Activated naive CD8-positive, alpha-beta T cell treated with anti-CD3 and anti-CD28 coated beads, Interleukin-2, amount 10 ng/mL, durations not matched to agents 7 days and 5 days (primary cell): ENCODE results near the gene RYR3. TPM values are rescaled to one million over a fixed set of nuclear protein-coding genes. Genes with fewer than 3 reads are reported as not detected.

ENCODE experiments used
- ATAC-seq: fragments of 150-1000 bp; cut with Tn5 transposase; one replicate; pipeline ENCODE4 v1.10.0; 2021; ENCODE audit warnings: low read depth, moderate library complexity
- POLR2A ChIA-PET: fragments of 350-600 bp; sonication (Branson Sonifier 250); formaldehyde crosslinking; loops from one replicate; lab custom pipeline; 2021; ENCODE audit warnings: antibody characterized with exemption; lab: Charles Lee
- DNase-seq: peaks from one replicate; pipeline ENCODE4 v3.0.0; 2021
- H3K27ac Mint-ChIP-seq: one replicate; pipeline ENCODE4 v1.8.0; 2022; ENCODE audit warnings: mild to moderate bottlenecking, mixed read lengths
- H3K27me3 Mint-ChIP-seq: one replicate; pipeline ENCODE4 v1.8.0; 2022; ENCODE audit warnings: mild to moderate bottlenecking, moderate library complexity, mixed read lengths
- H3K36me3 Mint-ChIP-seq: one replicate; pipeline ENCODE4 v1.8.0; 2021; ENCODE audit warnings: mild to moderate bottlenecking, mixed read lengths
- H3K4me1 Mint-ChIP-seq: one replicate; pipeline ENCODE4 v1.8.0; 2021; ENCODE audit warnings: mixed read lengths
- H3K4me3 Mint-ChIP-seq: one replicate; pipeline ENCODE4 v1.8.0; 2022; ENCODE audit warnings: mild to moderate bottlenecking, moderate library complexity, mixed read lengths
- H3K9me3 Mint-ChIP-seq: one replicate; pipeline ENCODE4 v1.8.0; 2021; ENCODE audit warnings: mixed read lengths
- total RNA-seq, 2 experiments: library from RNA; stranded (reverse); gene quantifications; one replicate each; pipeline ENCODE4 v1.2.3, GENCODE V29; 2021

Gene RYR3
- total RNA-seq, 2 experiments from 2014 or later = not detected

- Mint-ChIP-seq H3K4me3 (no peak overlapping the region), H3K27ac (no peak overlapping the region), H3K4me1 (no peaks in the 10 kb centered on the region), H3K9me3 (no peaks in the 10 kb centered on the region), H3K36me3 (no peaks in the 10 kb centered on the region), H3K27me3 (peaks cover 13% of the 10 kb centered on the region)
- POLR2A ChIA-PET = no interaction called here
- DNase-seq = no peak
- ATAC-seq = no peak
Measured at GRCh38 chr15:33451385-33451784, 140.6 kb downstream of the RYR3 start.

- POLR2A ChIA-PET = no interaction called here
- no peaks in the 10 kb centered on the region for H3K36me3 Mint-ChIP-seq
- H3K4me1 Mint-ChIP-seq = no peaks in the 10 kb centered on the region
- H3K27ac Mint-ChIP-seq = no peak overlapping the region
- no peaks in the 10 kb centered on the region for H3K9me3 Mint-ChIP-seq
- no peak overlapping the region for H3K4me3 Mint-ChIP-seq
- no peak for ATAC-seq
- H3K27me3 Mint-ChIP-seq = peaks cover 11% of the 10 kb centered on the region
- no peak for DNase-seq
Measured at GRCh38 chr15:33453761-33454160, 143.0 kb downstream of the RYR3 start.

- H3K36me3 Mint-ChIP-seq = no peaks in the 10 kb centered on the region
Measured at GRCh38 chr15:33454346-33454745, 143.6 kb downstream of the RYR3 start.

GRCh38 chr15:33454996-33455395, 144.2 kb downstream of the RYR3 start:
- peaks cover 9% of the 10 kb centered on the region for H3K27me3 Mint-ChIP-seq
- POLR2A ChIA-PET = no interaction called here
- no peak overlapping the region for H3K27ac Mint-ChIP-seq
- no peaks in the 10 kb centered on the region for H3K4me1 Mint-ChIP-seq
- H3K9me3 Mint-ChIP-seq = no peaks in the 10 kb centered on the region
- ATAC-seq (no peak), DNase-seq (no peak)
- H3K4me3 Mint-ChIP-seq = no peak overlapping the region
- no peaks in the 10 kb centered on the region for H3K36me3 Mint-ChIP-seq

More at GRCh38 chr15:33454346-33454745, 143.6 kb downstream of the RYR3 start:
- no peak overlapping the region for H3K4me3 Mint-ChIP-seq
- POLR2A ChIA-PET = no interaction called here
- H3K9me3 Mint-ChIP-seq = no peaks in the 10 kb centered on the region
- peaks cover 9% of the 10 kb centered on the region for H3K27me3 Mint-ChIP-seq
- no peak overlapping the region for H3K27ac Mint-ChIP-seq
- DNase-seq (no peak), ATAC-seq (no peak)
- no peaks in the 10 kb centered on the region for H3K4me1 Mint-ChIP-seq

- Mint-ChIP-seq H3K27me3 (no peaks in the 10 kb centered on the region), H3K27ac (no peak overlapping the region), H3K4me1 (no peaks in the 10 kb centered on the region), H3K9me3 (no peaks in the 10 kb centered on the region), H3K4me3 (no peak overlapping the region), H3K36me3 (no peaks in the 10 kb centered on the region)
- POLR2A ChIA-PET = no interaction called here
- DNase-seq = no peak
- no peak for ATAC-seq
Measured at GRCh38 chr15:33458421-33458820, 147.7 kb downstream of the RYR3 start.

- DNase-seq (no peak), ATAC-seq (no peak)
- H3K9me3 Mint-ChIP-seq = no peaks in the 10 kb centered on the region
- H3K36me3 Mint-ChIP-seq = no peaks in the 10 kb centered on the region
- no peaks in the 10 kb centered on the region for H3K4me1 Mint-ChIP-seq
- H3K27me3 Mint-ChIP-seq = no peaks in the 10 kb centered on the region
- H3K4me3 Mint-ChIP-seq = no peak overlapping the region
- POLR2A ChIA-PET = no interaction called here
- no peak overlapping the region for H3K27ac Mint-ChIP-seq
Measured at GRCh38 chr15:33460166-33460805, 149.5 kb downstream of the RYR3 start.

GRCh38 chr15:33461671-33462070, 150.9 kb downstream of the RYR3 start:
- Mint-ChIP-seq H3K9me3 (no peaks in the 10 kb centered on the region), H3K4me3 (no peak overlapping the region), H3K4me1 (no peaks in the 10 kb centered on the region), H3K27me3 (no peaks in the 10 kb centered on the region), H3K27ac (no peak overlapping the region), H3K36me3 (no peaks in the 10 kb centered on the region)
- ATAC-seq = no peak
- no peak for DNase-seq
- POLR2A ChIA-PET = no interaction called here

GRCh38 chr15:33467146-33467815, 156.5 kb downstream of the RYR3 start:
- Mint-ChIP-seq H3K9me3 (no peaks in the 10 kb centered on the region), H3K36me3 (no peaks in the 10 kb centered on the region), H3K4me1 (no peaks in the 10 kb centered on the region), H3K4me3 (no peak overlapping the region), H3K27me3 (no peaks in the 10 kb centered on the region), H3K27ac (no peak overlapping the region)
- ATAC-seq (no peak), DNase-seq (no peak)
- POLR2A ChIA-PET = no interaction called here

GRCh38 chr15:33467816-33468163, 157.0 kb downstream of the RYR3 start:
- Mint-ChIP-seq H3K9me3 (no peaks in the 10 kb centered on the region), H3K27me3 (no peaks in the 10 kb centered on the region), H3K27ac (no peak overlapping the region), H3K4me1 (no peaks in the 10 kb centered on the region), H3K4me3 (no peak overlapping the region), H3K36me3 (no peaks in the 10 kb centered on the region)
- POLR2A ChIA-PET = no interaction called here
- no peak for DNase-seq
- ATAC-seq = no peak

GRCh38 chr15:33468740-33469139, 158.0 kb downstream of the RYR3 start:
- H3K9me3 Mint-ChIP-seq = no peaks in the 10 kb centered on the region
- no peaks in the 10 kb centered on the region for H3K4me1 Mint-ChIP-seq
- H3K27me3 Mint-ChIP-seq = no peaks in the 10 kb centered on the region
- H3K27ac Mint-ChIP-seq = no peak overlapping the region
- ATAC-seq = no peak
- H3K36me3 Mint-ChIP-seq = no peaks in the 10 kb centered on the region
- DNase-seq = no peak
- no peak overlapping the region for H3K4me3 Mint-ChIP-seq
- POLR2A ChIA-PET = no interaction called here

- POLR2A ChIA-PET = no interaction called here
Measured at GRCh38 chr15:33473005-33473404, 162.2 kb downstream of the RYR3 start.

GRCh38 chr15:33473714-33474113, 162.9 kb downstream of the RYR3 start:
- ATAC-seq = no peak
- Mint-ChIP-seq H3K27ac (no peak overlapping the region), H3K9me3 (no peaks in the 10 kb centered on the region), H3K27me3 (no peaks in the 10 kb centered on the region), H3K4me1 (no peaks in the 10 kb centered on the region), H3K36me3 (no peaks in the 10 kb centered on the region), H3K4me3 (no peak overlapping the region)
- POLR2A ChIA-PET = no interaction called here
- DNase-seq = no peak

More at GRCh38 chr15:33473005-33473404, 162.2 kb downstream of the RYR3 start:
- no peaks in the 10 kb centered on the region for H3K27me3 Mint-ChIP-seq
- no peak overlapping the region for H3K4me3 Mint-ChIP-seq
- H3K36me3 Mint-ChIP-seq = no peaks in the 10 kb centered on the region
- no peak for ATAC-seq
- no peak for DNase-seq
- no peak overlapping the region for H3K27ac Mint-ChIP-seq
- no peaks in the 10 kb centered on the region for H3K4me1 Mint-ChIP-seq
- no peaks in the 10 kb centered on the region for H3K9me3 Mint-ChIP-seq

- no peak overlapping the region for H3K27ac Mint-ChIP-seq
- no peaks in the 10 kb centered on the region for H3K4me1 Mint-ChIP-seq
- no peaks in the 10 kb centered on the region for H3K9me3 Mint-ChIP-seq
- no peak for ATAC-seq
- no peak overlapping the region for H3K4me3 Mint-ChIP-seq
- no peak for DNase-seq
- POLR2A ChIA-PET = no interaction called here
- no peaks in the 10 kb centered on the region for H3K27me3 Mint-ChIP-seq
- H3K36me3 Mint-ChIP-seq = no peaks in the 10 kb centered on the region
Measured at GRCh38 chr15:33476076-33476475, 165.3 kb downstream of the RYR3 start.

- Mint-ChIP-seq H3K36me3 (no peaks in the 10 kb centered on the region), H3K27me3 (no peaks in the 10 kb centered on the region), H3K9me3 (no peaks in the 10 kb centered on the region)
Measured at GRCh38 chr15:33476908-33477307, 166.1 kb downstream of the RYR3 start.

More at GRCh38 chr15:33476908-33477307, 166.1 kb downstream of the RYR3 start:
- Mint-ChIP-seq H3K4me3 (no peak overlapping the region), H3K4me1 (no peaks in the 10 kb centered on the region), H3K27ac (no peak overlapping the region)
- no peak for ATAC-seq
- DNase-seq = no peak
- POLR2A ChIA-PET = no interaction called here
